GM21825 (cell line): ENCODE measurements around the gene STYK1.

Source experiments
- ATAC-seq: cut with Tn5 transposase; IDR thresholded peaks from one replicate; pipeline ENCODE4 v1.9.1; 2021; ENCODE audit warnings: mild to moderate bottlenecking, moderate library complexity; ENCODE audit not compliant: unreplicated experiment

STYK1 gene

DNA sequence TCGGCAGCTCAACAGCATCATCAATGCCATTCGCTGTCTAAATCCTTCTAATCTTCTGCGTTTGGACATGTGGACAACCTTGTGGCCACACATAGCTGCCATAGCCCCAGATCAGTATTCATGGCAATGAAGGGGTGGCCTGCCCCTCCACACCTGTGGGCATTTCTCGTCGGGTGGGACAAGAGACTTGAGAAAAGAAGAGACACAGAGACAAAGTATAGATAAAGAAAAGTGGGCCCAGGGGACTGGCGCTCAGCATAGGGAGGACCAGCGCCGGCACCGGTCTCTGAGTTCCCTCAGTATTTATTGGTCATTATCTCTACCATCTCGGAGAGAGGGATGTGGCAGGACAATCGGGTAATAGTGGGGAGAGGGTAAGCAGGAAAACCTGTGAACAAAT, 102.7 kb downstream of the STYK1 start:
- ATAC-seq, result no peak
